ENCODE measurements around the gene TAS2R39. TPM values are rescaled to one million over a fixed set of nuclear protein-coding genes. Genes with fewer than 3 reads are reported as not detected.
"Not testable (repeated sequence)": the region's sequence is repeated elsewhere in the genome, so short reads cannot be mapped to it uniquely, and the experiment has no call there.

The TAS2R39 gene
- total RNA-seq (not detected), polyA plus RNA-seq (not detected)

DNA sequence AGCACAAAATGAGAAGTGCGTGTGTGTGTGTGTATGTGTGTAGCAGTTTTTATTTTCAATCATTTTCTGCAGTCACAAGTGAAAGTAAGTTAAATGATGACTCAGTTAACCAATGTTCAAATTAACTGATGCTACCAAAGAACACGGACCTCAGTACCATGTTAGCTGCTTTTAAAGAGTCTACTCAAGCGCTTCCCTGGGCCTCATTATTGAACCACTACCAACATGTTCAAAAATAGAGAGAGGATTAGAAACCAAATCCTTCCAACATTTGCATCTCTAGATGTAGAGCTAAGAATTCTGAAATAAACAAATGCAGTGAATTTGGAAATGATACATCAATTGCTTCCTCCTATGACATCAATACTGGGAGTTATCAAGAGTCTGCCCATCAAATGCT is at the start of gene TAS2R39:
Gene TAS2R39, plus strand, starts transcription at position 396 of the 400 bp plus-strand sequence. Its CDS starts 0 bp downstream, at position 396.
- no peaks in the 10 kb centered on the region for H3K4me1 Mint-ChIP-seq
- H3K4me3 ChIP-seq (ENCODE audit: low read length) = no peak within 1 kb of the TSS
- H3K9me3 ChIP-seq (ENCODE audit: low read length) = no peaks in the 10 kb centered on the region
- peaks cover 17 to 48% of the 10 kb centered on the region in 2 donors for H3K27me3 Mint-ChIP-seq
- H3K27ac ChIP-seq (ENCODE audit: low read depth, low read length) = no peak within 1 kb of the TSS
- DNase-seq = no peak
- no peaks in the 10 kb centered on the region for H3K36me3 ChIP-seq (ENCODE audit: insufficient read depth, low read length)
- POLR2A ChIA-PET = no interaction called here
- no peaks in the 10 kb centered on the region for H3K4me1 ChIP-seq (ENCODE audit: insufficient read depth, low read length)
- H3K4me3 Mint-ChIP-seq = no peak within 1 kb of the TSS
- H3K27ac Mint-ChIP-seq = no peak within 1 kb of the TSS
- CTCF ChIA-PET = no interaction called here
- H3K27me3 ChIP-seq (ENCODE audit: insufficient read depth, low read length, poor library complexity, severe bottlenecking) = no peaks in the 10 kb centered on the region
- peaks cover 0 to 2% (median 0%) of the 10 kb centered on the region in 3 donors for H3K36me3 Mint-ChIP-seq
- peaks cover 3 to 19% (median 15%) of the 10 kb centered on the region in 5 donors for H3K9me3 Mint-ChIP-seq

DNA sequence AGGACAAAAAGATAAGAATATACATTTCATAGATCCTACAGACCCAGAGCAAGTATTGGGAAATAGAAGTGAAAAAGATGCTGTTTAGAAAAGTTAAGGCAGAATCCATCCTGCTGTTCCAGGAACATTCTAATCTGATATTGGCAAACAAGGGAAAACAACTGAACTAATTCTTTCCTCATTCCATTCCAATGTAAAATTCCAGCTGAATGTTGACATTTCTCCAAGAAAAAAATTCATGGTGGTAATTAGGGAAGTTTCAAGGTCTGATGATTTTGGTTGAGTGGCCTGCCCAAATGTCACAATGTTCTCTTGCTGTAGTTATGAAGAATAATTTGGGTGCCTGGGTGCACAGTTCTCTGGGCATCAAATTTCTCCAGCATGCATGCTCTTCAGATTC is 36.1 kb upstream of the TAS2R39 start:
- Histone ChIP-seq H3K27me3 (ENCODE audit: insufficient read depth, low read length, poor library complexity, severe bottlenecking) (no peaks in the 10 kb centered on the region), H3K4me1 (ENCODE audit: insufficient read depth, low read length) (no peaks in the 10 kb centered on the region), H3K9me3 (ENCODE audit: low read length) (no peaks in the 10 kb centered on the region), H3K36me3 (ENCODE audit: insufficient read depth, low read length) (no peaks in the 10 kb centered on the region), H3K27ac (ENCODE audit: low read depth, low read length) (no peak overlapping the region), H3K4me3 (ENCODE audit: low read length) (no peak overlapping the region)
- CTCF ChIA-PET = no interaction called here
- POLR2A ChIA-PET = no interaction called here
- no peak overlapping the region for H3K4me3 Mint-ChIP-seq
- peaks cover 3 to 12% (median 5%) of the 10 kb centered on the region in 5 donors for H3K9me3 Mint-ChIP-seq
- H3K27ac Mint-ChIP-seq = no peak overlapping the region
- H3K36me3 Mint-ChIP-seq = no peaks in the 10 kb centered on the region
- peaks cover 2 to 16% of the 10 kb centered on the region in 2 donors for H3K27me3 Mint-ChIP-seq
- no peak for DNase-seq
- no peaks in the 10 kb centered on the region for H3K4me1 Mint-ChIP-seq

- Histone ChIP-seq H3K4me1 (ENCODE audit: insufficient read depth, low read length) (no peaks in the 10 kb centered on the region), H3K27ac (ENCODE audit: low read depth, low read length) (no peak overlapping the region), H3K27me3 (ENCODE audit: insufficient read depth, low read length, poor library complexity, severe bottlenecking) (no peaks in the 10 kb centered on the region), H3K9me3 (ENCODE audit: low read length) (no peaks in the 10 kb centered on the region), H3K36me3 (ENCODE audit: insufficient read depth, low read length) (no peaks in the 10 kb centered on the region), H3K4me3 (ENCODE audit: low read length) (no peak overlapping the region)
- ChIA-PET CTCF (no interaction called here), POLR2A (no interaction called here)
- Mint-ChIP-seq H3K4me1 (no peaks in the 10 kb centered on the region), H3K9me3 (peaks cover 3 to 12% (median 5%) of the 10 kb centered on the region in 5 donors), H3K36me3 (no peaks in the 10 kb centered on the region), H3K27ac (no peak overlapping the region), H3K4me3 (no peak overlapping the region), H3K27me3 (peaks cover 2 to 15% of the 10 kb centered on the region in 2 donors)
- no peak for DNase-seq
Observed at GRCh38 chr7:143148050-143148449, 35.2 kb upstream of the TAS2R39 start.

GRCh38 chr7:143148651-143149050 is 34.6 kb upstream of the TAS2R39 start:
- no peaks in the 10 kb centered on the region for H3K27me3 ChIP-seq (ENCODE audit: insufficient read depth, low read length, poor library complexity, severe bottlenecking)
- no peak overlapping the region for H3K4me3 ChIP-seq (ENCODE audit: low read length)
- DNase-seq = no peak
- Mint-ChIP-seq H3K4me1 (no peaks in the 10 kb centered on the region), H3K27me3 (peaks cover 3 to 11% of the 10 kb centered on the region in 2 donors), H3K9me3 (peaks cover 3 to 12% (median 5%) of the 10 kb centered on the region in 5 donors), H3K4me3 (no peak overlapping the region), H3K36me3 (no peaks in the 10 kb centered on the region), H3K27ac (no peak overlapping the region)
- H3K27ac ChIP-seq (ENCODE audit: low read depth, low read length) = no peak overlapping the region
- POLR2A ChIA-PET = no interaction called here
- H3K4me1 ChIP-seq (ENCODE audit: insufficient read depth, low read length) = no peaks in the 10 kb centered on the region
- no peaks in the 10 kb centered on the region for H3K9me3 ChIP-seq (ENCODE audit: low read length)
- CTCF ChIA-PET = no interaction called here
- H3K36me3 ChIP-seq (ENCODE audit: insufficient read depth, low read length) = no peaks in the 10 kb centered on the region

GRCh38 chr7:143150696-143151095 is 32.5 kb upstream of the TAS2R39 start:
- H3K36me3 Mint-ChIP-seq; POLR2A ChIA-PET; H3K27ac Mint-ChIP-seq; DNase-seq; H3K27ac ChIP-seq (ENCODE audit: low read depth, low read length); H3K9me3 ChIP-seq (ENCODE audit: low read length); H3K4me1 ChIP-seq (ENCODE audit: insufficient read depth, low read length); H3K36me3 ChIP-seq (ENCODE audit: insufficient read depth, low read length); CTCF ChIA-PET; H3K27me3 ChIP-seq (ENCODE audit: insufficient read depth, low read length, poor library complexity, severe bottlenecking); H3K4me3 ChIP-seq (ENCODE audit: low read length); H3K4me1 Mint-ChIP-seq; H3K4me3 Mint-ChIP-seq: not testable (repeated sequence)
- H3K27me3 Mint-ChIP-seq = peaks cover 3 to 11% of the 10 kb centered on the region in 2 donors
- peaks cover 3 to 12% (median 5%) of the 10 kb centered on the region in 5 donors for H3K9me3 Mint-ChIP-seq

- H3K27ac Mint-ChIP-seq; CTCF ChIA-PET; H3K27ac ChIP-seq (ENCODE audit: low read depth, low read length); H3K27me3 ChIP-seq (ENCODE audit: insufficient read depth, low read length, poor library complexity, severe bottlenecking); H3K27me3 Mint-ChIP-seq; H3K9me3 ChIP-seq (ENCODE audit: low read length); H3K4me3 Mint-ChIP-seq; H3K4me1 Mint-ChIP-seq; H3K36me3 ChIP-seq (ENCODE audit: insufficient read depth, low read length); H3K4me3 ChIP-seq (ENCODE audit: low read length); H3K4me1 ChIP-seq (ENCODE audit: insufficient read depth, low read length); H3K36me3 Mint-ChIP-seq; DNase-seq; H3K9me3 Mint-ChIP-seq; POLR2A ChIA-PET: not testable (repeated sequence)
Observed at GRCh38 chr7:143158617-143159016, 24.6 kb upstream of the TAS2R39 start.

- H3K4me1 ChIP-seq (ENCODE audit: insufficient read depth, low read length) = no peaks in the 10 kb centered on the region
- H3K27ac ChIP-seq (ENCODE audit: low read depth, low read length) = no peak overlapping the region
- no peak overlapping the region for H3K4me3 ChIP-seq (ENCODE audit: low read length)
- no peak overlapping the region for H3K4me3 Mint-ChIP-seq
- no peaks in the 10 kb centered on the region for H3K36me3 ChIP-seq (ENCODE audit: insufficient read depth, low read length)
- DNase-seq = no peak
- no peaks in the 10 kb centered on the region for H3K9me3 ChIP-seq (ENCODE audit: low read length)
- H3K27me3 ChIP-seq (ENCODE audit: insufficient read depth, low read length, poor library complexity, severe bottlenecking) = peaks cover 5% of the 10 kb centered on the region
- no peak overlapping the region for H3K27ac Mint-ChIP-seq
- no peaks in the 10 kb centered on the region for H3K36me3 Mint-ChIP-seq
- H3K4me1 Mint-ChIP-seq = no peaks in the 10 kb centered on the region
- POLR2A ChIA-PET = no interaction called here
- peaks cover 0 to 10% (median 6%) of the 10 kb centered on the region in 5 donors for H3K9me3 Mint-ChIP-seq
- CTCF ChIA-PET = interaction anchor here (0.6 to 1.5 kb wide), 2 partner anchors 42 to 44 kb away, joined by 3 read pairs; no protein-coding TSS in a partner anchor
- H3K27me3 Mint-ChIP-seq = peaks cover 26 to 54% of the 10 kb centered on the region in 2 donors
Observed at GRCh38 chr7:143171697-143172096, 11.5 kb upstream of the TAS2R39 start.

DNA sequence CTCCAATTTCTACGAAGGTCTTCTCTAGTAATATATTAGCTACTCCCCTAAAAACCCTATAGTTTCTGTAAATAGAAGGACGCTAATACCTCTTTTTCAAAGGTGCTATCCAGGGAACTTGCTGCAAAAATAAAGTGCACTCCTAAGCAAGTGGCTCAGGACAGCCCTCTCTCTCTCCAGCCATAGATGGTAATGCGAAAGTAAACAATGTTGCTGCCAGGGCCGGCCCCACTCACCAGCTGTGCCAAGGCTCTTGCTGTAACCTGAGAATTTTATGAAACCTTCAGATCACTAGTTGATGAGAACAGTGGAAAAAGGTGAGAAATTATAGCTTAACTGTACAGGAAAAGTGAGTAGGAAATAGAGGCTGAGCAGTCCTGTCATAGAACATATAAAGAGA is 10.9 kb upstream of the TAS2R39 start:
- DNase-seq = no peak
- Mint-ChIP-seq H3K36me3 (no peaks in the 10 kb centered on the region), H3K9me3 (peaks cover 3 to 12% (median 7%) of the 10 kb centered on the region in 5 donors), H3K4me1 (no peaks in the 10 kb centered on the region), H3K4me3 (no peak overlapping the region), H3K27ac (no peak overlapping the region), H3K27me3 (peaks cover 21 to 49% of the 10 kb centered on the region in 2 donors)
- POLR2A ChIA-PET = no interaction called here
- Histone ChIP-seq H3K4me1 (ENCODE audit: insufficient read depth, low read length) (no peaks in the 10 kb centered on the region), H3K27me3 (ENCODE audit: insufficient read depth, low read length, poor library complexity, severe bottlenecking) (peaks cover 5% of the 10 kb centered on the region), H3K4me3 (ENCODE audit: low read length) (no peak overlapping the region), H3K27ac (ENCODE audit: low read depth, low read length) (no peak overlapping the region), H3K36me3 (ENCODE audit: insufficient read depth, low read length) (no peaks in the 10 kb centered on the region), H3K9me3 (ENCODE audit: low read length) (no peaks in the 10 kb centered on the region)
- CTCF ChIA-PET = no interaction called here

DNA sequence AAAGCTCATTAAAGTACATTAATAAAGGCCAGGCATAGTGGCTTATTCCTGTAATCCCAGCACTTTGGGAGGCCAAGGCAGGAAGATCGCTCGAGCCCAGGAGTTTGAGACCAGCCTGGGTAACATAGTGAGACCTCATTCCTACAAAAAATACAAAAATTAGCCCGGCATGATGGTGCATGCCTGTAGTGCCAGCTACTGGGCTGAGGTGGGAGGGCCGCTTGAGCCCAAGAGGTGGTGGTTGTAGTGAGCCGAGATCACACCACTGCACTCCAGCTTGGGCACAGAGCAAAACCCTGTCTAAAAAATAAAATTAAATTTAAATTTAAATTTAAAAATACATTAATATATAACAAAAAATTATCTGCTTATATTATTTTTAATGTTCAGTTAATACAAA is 7.1 kb upstream of the TAS2R39 start:
- Mint-ChIP-seq H3K27me3 (peaks cover 3 to 31% of the 10 kb centered on the region in 2 donors), H3K27ac (no peak overlapping the region), H3K4me3 (no peak overlapping the region), H3K36me3 (no peaks in the 10 kb centered on the region), H3K9me3 (peaks cover 13 to 26% (median 22%) of the 10 kb centered on the region in 5 donors), H3K4me1 (no peaks in the 10 kb centered on the region)
- no peak overlapping the region for H3K27ac ChIP-seq (ENCODE audit: low read depth, low read length)
- POLR2A ChIA-PET = no interaction called here
- CTCF ChIA-PET = no interaction called here
- no peaks in the 10 kb centered on the region for H3K36me3 ChIP-seq (ENCODE audit: insufficient read depth, low read length)
- no peaks in the 10 kb centered on the region for H3K9me3 ChIP-seq (ENCODE audit: low read length)
- no peak for DNase-seq
- no peaks in the 10 kb centered on the region for H3K27me3 ChIP-seq (ENCODE audit: insufficient read depth, low read length, poor library complexity, severe bottlenecking)
- H3K4me1 ChIP-seq (ENCODE audit: insufficient read depth, low read length) = no peaks in the 10 kb centered on the region
- no peak overlapping the region for H3K4me3 ChIP-seq (ENCODE audit: low read length)
